GM12878 (cell line): ENCODE results near the gene NKX2-2. TPM values are rescaled to one million over a fixed set of nuclear protein-coding genes. Genes with fewer than 3 reads are reported as not detected.

ENCODE experiments used
- ATAC-seq: fragments of 200-7000 bp; cut with Tn5 transposase; 3 replicates; pipeline ENCODE4 v1.9.1; 2020; ENCODE audit warnings: mild to moderate bottlenecking, moderate library complexity
- BruUV-seq: library from RNA; stranded (reverse); fragments of 400-500 nt; replicated peaks from 2 replicates; lab custom pipeline; 2021; lab: Mats Ljungman, UMichigan
- CTCF ChIA-PET: fragments of 300-600 bp; sonication (Branson Sonifier 250); formaldehyde crosslinking; extraction: SDS; loops from one replicate; lab custom pipeline; 2021; ENCODE audit warnings: inconsistent platforms; lab: Yijun Ruan, JAX
- POLR2A ChIA-PET: fragments of 350-600 bp; formaldehyde crosslinking; extraction: SDS; loops from one replicate; lab custom pipeline; 2021; ENCODE audit warnings: inconsistent platforms; lab: Charles Lee
- RAD21 ChIA-PET: fragments of 300-600 bp; sonication (Branson Sonifier 250); formaldehyde crosslinking; loops from one replicate; lab custom pipeline; 2023; ENCODE audit warnings: antibody characterized with exemption; ENCODE audit not compliant: unreplicated experiment; lab: Charles Lee
- SMC1A ChIA-PET: fragments of 300-600 bp; sonication (Branson Sonifier 250); formaldehyde crosslinking; loops from one replicate; lab custom pipeline; 2023; ENCODE audit not compliant: unreplicated experiment, uncharacterized antibody; lab: Charles Lee
- DNase-seq: peaks from one replicate; pipeline ENCODE4 v3.0.0-alpha.2; 2011; ENCODE audit warnings: low read depth, low spot score
- FAIRE-seq: peaks from 3 replicates; lab custom pipeline; 2011; peaks lifted over from hg19 to GRCh38; lab: Jason Lieb, UNC
- H2AFZ ChIP-seq: 2 replicates; pipeline ENCODE4 v1.6.0; 2011; ENCODE audit warnings: low read depth, low read length, control low read depth; ENCODE audit not compliant: control insufficient read depth
- H3K27ac ChIP-seq: 2 replicates; pipeline ENCODE4 v1.5.1; 2011; ENCODE audit warnings: control low read depth; ENCODE audit not compliant: control insufficient read depth, insufficient read depth
- H3K27me3 ChIP-seq, 2 experiments: replicated peaks in 1 of 2; 2 replicates each; pipeline versions ENCODE4 v1.6.0 to v1.6.1; 2011; ENCODE audit warnings: low read length in 1 of 2; ENCODE audit not compliant: control insufficient read depth in 2 of 2, insufficient read depth in 2 of 2
- H3K36me3 ChIP-seq, 2 experiments: 2 replicates each; pipeline ENCODE4 v1.5.1; 2011; ENCODE audit warnings: low read length in 1 of 2; ENCODE audit not compliant: control insufficient read depth in 2 of 2, insufficient read depth in 2 of 2
- H3K4me1 ChIP-seq: 2 replicates; pipeline ENCODE4 v1.6.1; 2011; ENCODE audit warnings: mild to moderate bottlenecking, low read length, moderate library complexity, mixed read lengths; ENCODE audit not compliant: control insufficient read depth, insufficient read depth
- H3K4me2 ChIP-seq: 2 replicates; pipeline ENCODE4 v1.6.0; 2011; ENCODE audit warnings: control low read depth; ENCODE audit not compliant: control insufficient read depth, insufficient read depth
- H3K4me3 ChIP-seq: fragments of 200-600 bp; sonication (generic); 2 replicates; pipeline ENCODE4 v1.5.1; 2016
- H3K79me2 ChIP-seq: 2 replicates; pipeline ENCODE4 v1.6.0; 2011; ENCODE audit warnings: low read length; ENCODE audit not compliant: control insufficient read depth, insufficient read depth
- H3K9ac ChIP-seq: 2 replicates; pipeline ENCODE4 v1.8.0; 2011; ENCODE audit warnings: low read length, control low read depth, mixed read lengths; ENCODE audit not compliant: control insufficient read depth, insufficient read depth
- H3K9me3 ChIP-seq: replicated peaks from 3 replicates; pipeline ENCODE4 v1.5.1; 2011; ENCODE audit warnings: mild to moderate bottlenecking, low read length; ENCODE audit not compliant: control insufficient read depth, insufficient read depth
- H4K20me1 ChIP-seq: 2 replicates; pipeline ENCODE4 v1.6.0; 2011; ENCODE audit not compliant: control insufficient read depth, insufficient read depth
- ATF3 ChIP-seq: IDR thresholded peaks from 2 replicates; pipeline ENCODE4 v1.6.1; 2011; ENCODE audit warnings: low read depth, mild to moderate bottlenecking, low read length, moderate library complexity, borderline replicate concordance; ENCODE audit errors: extremely low read depth
- BCL11A ChIP-seq: IDR thresholded peaks from 2 replicates; pipeline ENCODE4 v1.6.1; 2011; ENCODE audit warnings: low read depth, low read length
- BHLHE40 ChIP-seq, 2 experiments: fragments of 450-650 bp in 1 of 2; IDR thresholded peaks; 2 replicates each; pipeline ENCODE4 v1.6.1; 2011 to 2017; ENCODE audit warnings: low read depth in 2 of 2, borderline replicate concordance in 1 of 2, improper control_type of control experiment in 1 of 2, low read length in 1 of 2, mild to moderate bottlenecking in 1 of 2
- DPF2 ChIP-seq: fragments of 450-650 bp; IDR thresholded peaks from 2 replicates; pipeline ENCODE4 v1.6.1; 2017; ENCODE audit warnings: mild to moderate bottlenecking
- MEF2A ChIP-seq: IDR thresholded peaks from 2 replicates; pipeline ENCODE4 v1.6.1; 2011; ENCODE audit warnings: low read depth, mild to moderate bottlenecking, low read length, moderate library complexity; ENCODE audit not compliant: insufficient read depth
- POLR2AphosphoS2 ChIP-seq: IDR thresholded peaks from 2 replicates; pipeline ENCODE4 v1.6.1; 2011; ENCODE audit warnings: low read depth, mild to moderate bottlenecking, low read length, improper control_type of control experiment, moderate library complexity
- SKIL ChIP-seq: fragments of 450-650 bp; IDR thresholded peaks from 2 replicates; pipeline ENCODE4 v1.6.1; 2017; ENCODE audit warnings: mild to moderate bottlenecking, low read depth, inconsistent platforms; ENCODE audit not compliant: poor library complexity, severe bottlenecking
- ZBTB40 ChIP-seq: fragments of 450-650 bp; IDR thresholded peaks from 2 replicates; pipeline ENCODE4 v1.6.1; 2016; ENCODE audit warnings: mild to moderate bottlenecking, moderate library complexity, borderline replicate concordance
- WGBS: methylation state at CpG from one replicate; pipeline ENCODE4 v1.1.6; 2016; ENCODE audit warnings: low lambda C conversion rate; ENCODE audit not compliant: insufficient replicate concordance, insufficient coverage; ENCODE audit errors: missing lambda C conversion rate; 5-methylcytosine and 5-hydroxymethylcytosine counted together
- in situ Hi-C: fragments of 300-500 bp; cut with MboI; formaldehyde crosslinking; loops from 9 replicates; pipeline ENCODE4 v1.14.3; 2018; ENCODE audit warnings: mixed read lengths
- intact Hi-C: fragments of 100-400 bp; cut with micrococcal nuclease; formaldehyde crosslinking; loops from one replicate; pipeline ENCODE4 v1.14.2; 2022; ENCODE audit not compliant: unreplicated experiment
- polyA plus RNA-seq, 11 experiments: library from polyadenylated mRNA; depleted of rRNA in 4 of 11; unstranded in 6 of 11; stranded (reverse) in 5 of 11; fragments of >200 nt; fragmentation: Nextera tagmentation in 4 of 11; fragmentation: Illumina TruSeq in 1 of 11; extraction: Ambion mirVana in 4 of 11; extraction: Trizol in 1 of 11; gene quantifications; 1 replicate in 1 of 11; 2 replicates in 10 of 11; pipeline versions ENCODE4 v1.2.1 to v1.2.3, GENCODE V29; 2011 to 2016; ENCODE audit warnings: inconsistent platforms in 2 of 11, missing spikeins in 2 of 11, low read depth in 1 of 11
- total RNA-seq, 4 experiments: library from RNA; depleted of rRNA in 3 of 4; stranded (reverse); fragments of >200 nt in 3 of 4; fragmentation: Illumina TruSeq in 1 of 4; extraction: Trizol in 1 of 4; gene quantifications; 2 replicates each; pipeline versions ENCODE4 v1.2.1 to v1.2.3, GENCODE V29; 2013 to 2021

Gene NKX2-2
- total and polyA plus RNA-seq, 10 of the 15 experiments (the other 5 are each of a cell fraction or from before 2014, with no cell fraction given), result not detected

GRCh38 chr20:21562656-21563055 lies 48.8 kb upstream of the NKX2-2 start:
- Histone ChIP-seq H3K9ac (no peak overlapping the region), H2AFZ (no peak overlapping the region), H3K4me3 (no peak overlapping the region), H3K79me2 (no peaks in the 10 kb centered on the region), H3K27ac (no peak overlapping the region), H3K4me2 (no peak overlapping the region), H4K20me1 (no peaks in the 10 kb centered on the region), H3K9me3 (no peaks in the 10 kb centered on the region), H3K36me3 (no peaks in the 10 kb centered on the region), H3K27me3 (no peaks in the 10 kb centered on the region; a peak in 1 of 4 replicates), H3K4me1 (peaks cover 4% of the 10 kb centered on the region; the same call in 1 of the 2 replicates)
- TF ChIP-seq BCL11A (0 out of 2 replicates have a peak, but pooled peaks have one; percentile 17), BHLHE40 (IDR thresholded peaks at IDR 0.05; ENCODE audit: borderline replicate concordance in 1 of 2, low read depth in 2 of 2, low read length in 1 of 2) (no peak)
- no peak for DNase-seq
- BruUV-seq, result no TSS peak
- in situ Hi-C loops (no loop called here), intact Hi-C loops (no loop called here)
- no peak for FAIRE-seq
- CTCF ChIA-PET, result interaction anchor here (0.7 to 3.1 kb wide), 8 partner anchors 9 to 327 kb away, joined by 3 to 38 read pairs (median 10); no protein-coding TSS in a partner anchor
- WGBS, result 1% methylated on average over 5 of the region's 5 CpGs
- peak; percentile 40 for ATAC-seq
- POLR2A ChIA-PET, result interaction anchor here (0.9 to 3.7 kb wide), 4 partner anchors 8 to 801 kb away, joined by 3 to 40 read pairs (median 5); no protein-coding TSS in a partner anchor
- SMC1A ChIA-PET, result interaction anchor here (0.6 to 8.7 kb wide), 9 partner anchors 9 to 521 kb away, joined by 3 to 131 read pairs (median 6); no protein-coding TSS in a partner anchor
- RAD21 ChIA-PET, result interaction anchor here (0.9 to 4.5 kb wide), 8 partner anchors 9 to 59 kb away, joined by 3 to 24 read pairs (median 4); no protein-coding TSS in a partner anchor

GRCh38 chr20:21559305-21559704 lies 45.4 kb upstream of the NKX2-2 start:
- intact Hi-C loops, result no loop called here
- CTCF ChIA-PET, result interaction anchor here (2.7 to 8.3 kb wide), 3 partner anchors 12 to 30 kb away, joined by 14 to 56 read pairs (median 43); no protein-coding TSS in a partner anchor
- in situ Hi-C loops, result no loop called here
- H4K20me1 ChIP-seq, result no peaks in the 10 kb centered on the region
- POLR2A ChIA-PET, result no interaction called here
- no peaks in the 10 kb centered on the region for H3K36me3 ChIP-seq
- no peak overlapping the region; the same call in 1 of the 2 replicates for H3K4me2 ChIP-seq
- BruUV-seq, result no TSS peak
- H3K79me2 ChIP-seq, result no peaks in the 10 kb centered on the region
- ATAC-seq, result peak; percentile 85
- 2% methylated on average over 7 of the region's 7 CpGs for WGBS
- no peak overlapping the region for H3K9ac ChIP-seq
- H2AFZ ChIP-seq, result no peak overlapping the region
- peak; percentile 57 for FAIRE-seq
- H3K27ac ChIP-seq, result no peak overlapping the region
- no peaks in the 10 kb centered on the region for H3K9me3 ChIP-seq
- RAD21 ChIA-PET, result interaction anchor here (1.6 to 4.8 kb wide), 3 partner anchors 11 to 30 kb away, joined by 4 to 43 read pairs (median 19); no protein-coding TSS in a partner anchor
- H3K4me1 ChIP-seq, result peaks cover 4% of the 10 kb centered on the region; the same call in 1 of the 2 replicates
- SMC1A ChIA-PET, result interaction anchor here (1.3 to 8.7 kb wide), 5 partner anchors 10 to 30 kb away, joined by 3 to 131 read pairs (median 4); no protein-coding TSS in a partner anchor
- H3K4me3 ChIP-seq, result 0 out of 2 replicates have a peak overlapping the region, but pooled peaks have one; percentile 17
- DNase-seq, result peak; percentile 48
- H3K27me3 ChIP-seq, result no peaks in the 10 kb centered on the region
- TF ChIP-seq ATF3, result no peak
- no peak for TF ChIP-seq ZBTB40
- TF ChIP-seq MEF2A, result no peak
- TF ChIP-seq POLR2AphosphoS2, result no peak
- TF ChIP-seq SKIL, result no peak
- TF ChIP-seq DPF2, result peak; percentile 50; the same call in 1 of the 2 replicates
